ENCODE results near the gene FGFBP1. TPM values are rescaled to one million over a fixed set of nuclear protein-coding genes. Genes with fewer than 3 reads are reported as not detected.
A peak's percentile ranks its signal among the peaks of the same experiment; 100 is the strongest.

Gene FGFBP1
- total RNA-seq, 1 experiment from 2014 or later = not detected

DNA sequence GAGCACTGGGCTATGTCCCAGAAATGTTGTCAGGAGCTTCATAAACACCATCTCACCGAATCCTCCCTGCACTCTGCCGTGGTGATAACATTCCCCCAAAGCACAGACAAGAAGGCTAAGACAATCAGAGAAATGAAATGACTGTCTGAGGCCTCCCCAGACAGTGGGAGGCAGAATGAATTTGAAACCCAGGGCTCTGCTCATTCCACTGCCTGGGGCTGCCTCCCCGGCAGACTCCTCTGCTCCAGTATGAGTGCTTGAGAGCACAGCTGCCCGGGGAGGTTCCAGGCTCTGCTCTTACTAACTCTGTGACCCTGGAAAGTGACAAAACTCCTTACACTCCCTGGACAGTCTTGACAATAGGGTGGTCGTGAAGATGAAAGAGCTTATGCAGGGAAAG lies 9.7 kb downstream of the FGFBP1 start:
- no peak overlapping the region for H2BK15ac ChIP-seq (ENCODE audit: low read depth, low read length)
- Mint-ChIP-seq H3K4me1 (no peaks in the 10 kb centered on the region), H3K27me3 (ENCODE audit: low read depth) (peaks cover 1% of the 10 kb centered on the region), H3K9me3 (no peaks in the 10 kb centered on the region; a peak in 1 of 5 replicates), H3K4me3 (no peak overlapping the region), H3K27ac (peak overlapping the region in 1 of 3 experiments; percentile 44; a peak in 1 of 7 replicates), H3K36me3 (ENCODE audit: insufficient read depth in 1 of 3, low read depth in 3 of 3) (no peaks in the 10 kb centered on the region)
- H3K4me1 ChIP-seq (ENCODE audit: insufficient read depth, low read length) = no peaks in the 10 kb centered on the region
- H3T11ph ChIP-seq (ENCODE audit: low read length) = no peak overlapping the region
- no peak overlapping the region for H3K56ac ChIP-seq (ENCODE audit: insufficient read length, low read depth, low read length)
- H2BK12ac ChIP-seq (ENCODE audit: insufficient read length, low read depth, low read length) = no peak overlapping the region
- no peak overlapping the region for H3K18ac ChIP-seq (ENCODE audit: insufficient read length, low read depth, low read length)
- no peak overlapping the region for H3K14ac ChIP-seq (ENCODE audit: insufficient read depth, low read length)
- no peak overlapping the region for H2AK5ac ChIP-seq (ENCODE audit: insufficient read length, low read length)
- no peak overlapping the region for H3K4me2 ChIP-seq (ENCODE audit: insufficient read depth, insufficient read length, low read length)
- TF ChIP-seq, protein P1, sequence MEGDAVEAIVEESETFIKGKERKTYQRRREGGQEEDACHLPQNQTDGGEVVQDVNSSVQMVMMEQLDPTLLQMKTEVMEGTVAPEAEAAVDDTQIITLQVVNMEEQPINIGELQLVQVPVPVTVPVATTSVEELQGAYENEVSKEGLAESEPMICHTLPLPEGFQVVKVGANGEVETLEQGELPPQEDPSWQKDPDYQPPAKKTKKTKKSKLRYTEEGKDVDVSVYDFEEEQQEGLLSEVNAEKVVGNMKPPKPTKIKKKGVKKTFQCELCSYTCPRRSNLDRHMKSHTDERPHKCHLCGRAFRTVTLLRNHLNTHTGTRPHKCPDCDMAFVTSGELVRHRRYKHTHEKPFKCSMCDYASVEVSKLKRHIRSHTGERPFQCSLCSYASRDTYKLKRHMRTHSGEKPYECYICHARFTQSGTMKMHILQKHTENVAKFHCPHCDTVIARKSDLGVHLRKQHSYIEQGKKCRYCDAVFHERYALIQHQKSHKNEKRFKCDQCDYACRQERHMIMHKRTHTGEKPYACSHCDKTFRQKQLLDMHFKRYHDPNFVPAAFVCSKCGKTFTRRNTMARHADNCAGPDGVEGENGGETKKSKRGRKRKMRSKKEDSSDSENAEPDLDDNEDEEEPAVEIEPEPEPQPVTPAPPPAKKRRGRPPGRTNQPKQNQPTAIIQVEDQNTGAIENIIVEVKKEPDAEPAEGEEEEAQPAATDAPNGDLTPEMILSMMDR (conservative IDR thresholded peaks at IDR 0.05) = no peak
- no peaks in the 10 kb centered on the region for H3K27me3 ChIP-seq (ENCODE audit: insufficient read depth, low read length)
- H3K79me2 ChIP-seq (ENCODE audit: insufficient read depth, low read length) = no peaks in the 10 kb centered on the region
- no peak overlapping the region for H3K23ac ChIP-seq (ENCODE audit: insufficient read length, low read depth, low read length)
- H3K79me1 ChIP-seq (ENCODE audit: insufficient read depth, low read depth, low read length, poor library complexity, severe bottlenecking) = no peaks in the 10 kb centered on the region
- no peak overlapping the region for H2BK20ac ChIP-seq (ENCODE audit: low read depth, low read length, poor library complexity, severe bottlenecking)
- no peak overlapping the region for H2BK5ac ChIP-seq (ENCODE audit: insufficient read length, low read length)
- H4K20me1 ChIP-seq (ENCODE audit: control insufficient read depth, insufficient read depth, insufficient read length) = no peaks in the 10 kb centered on the region
- no CpG with 5 or more reads among the region's 5 CpGs for WGBS (ENCODE audit: extremely low coverage, insufficient read length, low lambda C conversion rate)
- H4K5ac ChIP-seq (ENCODE audit: insufficient read length, low read depth, low read length) = no peak overlapping the region
- DNase-seq = no peak
- H3K4ac ChIP-seq (ENCODE audit: low read depth, low read length) = no peak overlapping the region
- no peak overlapping the region for H4K8ac ChIP-seq (replicated peaks; ENCODE audit: insufficient read length, low read depth, low read length)
- no peak overlapping the region for H3K9ac ChIP-seq (ENCODE audit: extremely low read depth, insufficient read length, low read length)
- H2BK120ac ChIP-seq (ENCODE audit: low read depth, low read length, poor library complexity, severe bottlenecking) = no peak overlapping the region
- H3K27ac ChIP-seq (ENCODE audit: insufficient read length, low read depth, low read length) = no peak overlapping the region
- no peaks in the 10 kb centered on the region for H3K23me2 ChIP-seq (ENCODE audit: insufficient read length, low read depth, low read length, poor library complexity, severe bottlenecking)
- H2AFZ ChIP-seq (ENCODE audit: low read length) = no peak overlapping the region
- no peak overlapping the region for H4K91ac ChIP-seq (ENCODE audit: insufficient read length, low read depth, low read length)
- H3K9me3 ChIP-seq (ENCODE audit: control insufficient read depth, low read depth, low read length) = no peaks in the 10 kb centered on the region
